DND-41 (cell line): ENCODE measurements around the gene CD180.

Experiments used
- EZH2 ChIP-seq: IDR thresholded peaks from 3 replicates; pipeline ENCODE4 v1.6.1; 2012; ENCODE audit warnings: borderline replicate concordance, low read depth, mild to moderate bottlenecking, moderate library complexity, low read length, inconsistent platforms; ENCODE audit not compliant: severe bottlenecking
- TF ChIP-seq, protein P1 (sequence below): IDR thresholded peaks from 2 replicates; pipeline ENCODE4 v1.5.1; 2012; ENCODE audit warnings: borderline replicate concordance, low read length, moderate library complexity, mild to moderate bottlenecking; ENCODE audit not compliant: poor library complexity, severe bottlenecking; ENCODE audit errors: extremely low read depth

DNA sequence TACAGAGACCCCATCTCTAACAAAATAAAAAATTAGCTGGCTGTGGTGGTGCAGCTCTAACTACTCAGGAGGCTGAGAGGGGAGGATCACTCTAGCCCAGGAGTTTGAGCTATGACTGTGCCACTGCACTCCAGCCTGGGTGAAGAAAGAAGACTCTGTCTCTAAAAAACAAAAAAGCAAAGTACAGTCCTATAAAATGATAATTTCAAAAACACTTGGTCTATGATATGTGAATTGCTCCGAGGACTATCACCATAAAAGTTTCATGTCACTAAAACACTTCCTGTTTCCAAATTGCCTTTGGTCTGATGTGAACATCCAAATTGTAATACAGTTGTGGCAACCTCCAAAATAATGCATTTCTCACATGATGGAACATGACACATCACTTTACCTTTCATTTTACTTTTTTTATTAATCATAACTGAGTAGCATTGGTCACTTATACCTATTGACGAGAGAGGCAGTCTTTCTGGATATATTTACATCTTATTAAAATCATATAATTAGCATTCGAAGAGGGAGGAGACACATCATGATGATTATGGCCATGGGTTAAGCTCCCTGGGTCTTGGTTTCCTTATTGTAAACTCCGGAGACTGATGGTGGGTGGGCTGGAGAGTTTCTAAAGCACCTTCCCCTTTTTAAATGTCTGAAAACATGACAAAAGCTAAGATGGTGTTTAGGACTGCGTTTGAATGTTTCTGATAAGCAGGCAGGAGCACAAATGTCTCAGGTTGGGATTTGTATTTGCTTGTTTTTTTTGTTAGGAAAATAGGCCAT lies 25.8 kb upstream of the CD180 start:
- TF ChIP-seq, protein P1, sequence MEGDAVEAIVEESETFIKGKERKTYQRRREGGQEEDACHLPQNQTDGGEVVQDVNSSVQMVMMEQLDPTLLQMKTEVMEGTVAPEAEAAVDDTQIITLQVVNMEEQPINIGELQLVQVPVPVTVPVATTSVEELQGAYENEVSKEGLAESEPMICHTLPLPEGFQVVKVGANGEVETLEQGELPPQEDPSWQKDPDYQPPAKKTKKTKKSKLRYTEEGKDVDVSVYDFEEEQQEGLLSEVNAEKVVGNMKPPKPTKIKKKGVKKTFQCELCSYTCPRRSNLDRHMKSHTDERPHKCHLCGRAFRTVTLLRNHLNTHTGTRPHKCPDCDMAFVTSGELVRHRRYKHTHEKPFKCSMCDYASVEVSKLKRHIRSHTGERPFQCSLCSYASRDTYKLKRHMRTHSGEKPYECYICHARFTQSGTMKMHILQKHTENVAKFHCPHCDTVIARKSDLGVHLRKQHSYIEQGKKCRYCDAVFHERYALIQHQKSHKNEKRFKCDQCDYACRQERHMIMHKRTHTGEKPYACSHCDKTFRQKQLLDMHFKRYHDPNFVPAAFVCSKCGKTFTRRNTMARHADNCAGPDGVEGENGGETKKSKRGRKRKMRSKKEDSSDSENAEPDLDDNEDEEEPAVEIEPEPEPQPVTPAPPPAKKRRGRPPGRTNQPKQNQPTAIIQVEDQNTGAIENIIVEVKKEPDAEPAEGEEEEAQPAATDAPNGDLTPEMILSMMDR: no peak
- TF ChIP-seq EZH2: no peak
